ENCODE results near the gene ANLN. TPM values are rescaled to one million over a fixed set of nuclear protein-coding genes. Genes with fewer than 3 reads are reported as not detected.
A peak's percentile ranks its signal among the peaks of the same experiment; 100 is the strongest.

Gene ANLN
- total RNA-seq, 1 donor from 2014 or later, result 41.4 TPM

- DNase-seq (ENCODE audit: low read depth), result peak; percentile 15
Measured at GRCh38 chr7:36497176-36497575, 107.5 kb downstream of the ANLN start.

GRCh38 chr7:36497775-36498174 is 108.1 kb downstream of the ANLN start:
- no peak for DNase-seq (ENCODE audit: low read depth)

Other genes starting within 250 kb of the ANLN start
- gene EEPD1, start 236.6 kb upstream of the ANLN start, total RNA-seq, result 4.3 and 5.6 TPM in 2 replicates